ENCODE results near the gene MOB3A.
A peak's percentile ranks its signal among the peaks of the same experiment; 100 is the strongest.

Gene MOB3A

DNA sequence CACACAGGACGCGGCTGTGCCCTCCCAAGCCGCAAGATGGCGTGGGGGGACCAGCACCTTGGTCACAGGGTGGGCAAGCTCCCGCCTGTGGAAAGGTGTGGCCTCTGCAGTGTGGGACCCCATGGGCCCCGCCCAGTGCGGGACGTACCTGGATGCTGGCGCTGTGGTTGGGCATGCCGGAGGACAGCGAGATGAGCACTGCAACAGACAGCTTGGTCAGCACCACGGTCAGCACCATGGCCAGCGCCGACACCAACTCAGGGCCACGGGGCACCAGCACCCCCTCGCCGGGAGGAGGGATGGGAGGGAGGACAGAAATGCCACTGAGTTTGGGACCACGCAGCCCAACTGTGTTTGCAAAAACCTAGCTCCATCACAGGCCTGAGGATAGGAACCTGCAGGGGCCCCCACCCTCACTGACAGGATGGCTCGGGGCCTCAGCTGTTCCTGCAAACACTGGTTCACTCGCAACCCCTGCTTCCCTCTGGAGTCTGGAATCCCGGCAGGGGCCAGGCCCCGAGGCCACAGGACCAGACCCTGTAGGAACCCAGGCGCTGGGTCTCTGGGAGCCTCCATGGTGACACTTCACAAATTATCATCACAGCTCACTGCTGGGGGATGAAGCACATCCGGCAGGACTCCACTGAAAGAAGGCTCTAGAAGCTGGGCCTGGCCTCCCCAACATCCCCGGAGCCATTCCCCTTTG, 27.7 kb upstream of the MOB3A start:
- DNase-seq = no peak

DNA sequence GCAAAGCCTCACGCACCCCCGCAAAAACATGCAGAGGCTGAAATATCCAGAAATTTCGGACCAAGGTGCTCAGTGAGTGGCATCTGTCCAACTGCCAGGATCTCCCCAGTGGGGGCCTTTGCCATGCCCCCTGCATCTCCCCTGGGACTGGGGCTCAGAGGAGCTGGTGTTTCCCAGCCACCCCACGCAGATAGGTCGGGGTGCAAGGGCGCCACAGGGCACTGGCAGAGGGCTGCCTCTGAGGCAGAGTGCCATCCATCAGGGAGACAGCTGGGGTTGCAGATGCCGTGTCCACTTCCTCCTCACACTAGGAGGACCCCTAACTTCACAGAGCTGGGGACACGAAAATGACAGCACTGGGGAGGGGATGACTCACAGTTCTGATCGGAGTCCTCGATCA, 26.9 kb upstream of the MOB3A start:
- no peak for DNase-seq

GRCh38 chr19:2122251-2122650, 26.1 kb upstream of the MOB3A start:
- no peak for DNase-seq

- DNase-seq = no peak
Observed at GRCh38 chr19:2121416-2122051, 25.4 kb upstream of the MOB3A start.

DNA sequence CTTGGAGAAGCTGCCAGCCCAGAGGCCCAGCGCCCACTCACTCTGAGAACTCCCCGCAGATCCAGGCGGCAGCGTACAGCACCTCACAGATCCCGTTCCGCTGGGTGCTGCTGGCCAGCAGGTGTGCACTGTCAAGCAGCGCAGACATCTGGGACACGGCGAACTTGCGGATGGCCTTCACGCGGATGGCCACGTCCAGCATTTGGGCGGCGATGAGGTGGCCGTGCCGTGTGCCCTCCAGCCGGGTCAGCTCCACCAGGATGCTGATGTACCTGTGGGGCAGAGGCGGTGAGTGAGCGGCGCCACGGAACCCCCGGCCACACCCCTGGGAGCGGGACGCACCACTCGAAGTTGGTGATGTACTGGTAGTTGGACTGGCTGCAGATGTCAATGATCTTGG, 24.7 kb upstream of the MOB3A start:
- no peak for DNase-seq

GRCh38 chr19:2119921-2120785, 24.0 kb upstream of the MOB3A start:
- DNase-seq = no peak

GRCh38 chr19:2118438-2118837, 22.3 kb upstream of the MOB3A start:
- no peak for DNase-seq

DNA sequence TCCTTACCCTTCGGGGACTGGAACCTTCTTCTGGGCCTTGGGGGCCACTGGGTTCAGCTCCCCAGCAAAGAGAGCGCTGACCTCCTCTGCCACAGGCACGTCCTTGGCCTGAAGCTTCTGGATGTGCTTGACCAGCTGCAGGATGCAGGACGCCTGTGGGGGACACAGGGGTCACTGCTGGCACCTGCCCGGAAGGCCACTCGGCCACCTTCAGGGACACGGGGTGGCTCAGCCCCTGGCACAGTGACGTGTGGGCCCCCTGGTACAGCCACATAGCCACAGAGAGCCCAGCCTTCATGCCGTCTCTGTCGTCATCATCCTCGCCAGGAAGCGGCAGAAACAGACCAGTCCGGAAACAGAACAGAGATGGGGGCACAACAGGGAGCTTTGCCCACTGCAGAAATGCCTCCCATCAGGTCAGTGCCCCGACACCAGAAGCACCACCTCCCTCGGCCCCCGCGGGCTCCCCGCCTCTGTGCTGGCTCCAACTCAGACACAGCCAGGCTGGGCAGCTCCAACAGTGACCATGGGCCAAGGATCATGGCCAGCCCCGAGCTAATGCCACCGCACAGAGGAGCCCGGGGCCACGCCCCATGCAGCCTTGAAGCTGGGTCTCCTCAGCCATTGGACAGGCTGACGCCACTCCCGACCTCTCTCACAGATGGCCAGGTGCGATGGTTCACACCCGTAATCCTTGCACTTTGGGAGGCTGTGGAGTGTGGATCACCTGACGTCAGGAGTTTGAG, 21.3 kb upstream of the MOB3A start:
- DNase-seq = no peak

DNA sequence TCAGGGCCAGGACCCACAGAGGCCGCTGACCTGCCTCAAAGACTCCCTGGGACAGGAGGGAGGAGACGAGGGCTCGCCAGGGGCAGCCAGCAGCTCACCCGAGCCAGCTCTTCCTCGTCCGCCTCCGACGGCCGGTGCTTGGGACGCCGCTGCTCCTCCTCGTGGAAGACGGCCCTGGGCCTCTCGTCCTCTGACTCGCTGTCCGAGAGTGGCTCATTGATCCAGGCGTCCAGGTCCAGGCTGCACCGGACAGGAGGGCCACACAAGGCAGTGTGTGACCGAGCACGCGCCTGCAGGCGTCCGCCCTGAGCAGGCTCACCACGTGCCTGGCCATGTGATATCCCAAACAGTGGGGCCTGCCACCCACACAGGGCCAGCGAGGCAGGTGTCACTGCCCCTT, 20.4 kb upstream of the MOB3A start:
- DNase-seq = no peak

GRCh38 chr19:2115911-2116426, 19.8 kb upstream of the MOB3A start:
- no peak for DNase-seq

- no peak for DNase-seq
Observed at GRCh38 chr19:2115324-2115723, 19.2 kb upstream of the MOB3A start.

- no peak for DNase-seq
Observed at GRCh38 chr19:2114821-2115220, 18.7 kb upstream of the MOB3A start.

DNA sequence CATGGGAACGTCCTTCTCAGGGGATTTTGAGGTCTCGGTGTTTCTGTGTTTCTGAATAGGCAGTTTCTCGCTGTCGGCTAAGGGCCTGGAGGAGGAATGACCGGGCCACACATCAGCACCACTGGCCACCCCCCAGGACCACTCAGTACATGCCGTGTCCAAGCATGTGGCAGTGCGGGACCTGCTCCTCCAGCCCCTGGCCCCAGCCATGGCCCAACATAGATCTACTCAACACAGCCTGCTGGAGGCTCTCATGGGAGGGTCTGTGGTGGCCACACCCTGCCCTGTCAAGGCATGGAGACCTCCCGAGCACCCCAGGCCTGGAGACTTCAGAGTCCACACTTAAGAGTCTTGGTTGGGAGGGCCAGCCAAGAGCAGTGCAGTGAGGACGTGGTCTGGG, 18.1 kb upstream of the MOB3A start:
- no peak for DNase-seq

DNA sequence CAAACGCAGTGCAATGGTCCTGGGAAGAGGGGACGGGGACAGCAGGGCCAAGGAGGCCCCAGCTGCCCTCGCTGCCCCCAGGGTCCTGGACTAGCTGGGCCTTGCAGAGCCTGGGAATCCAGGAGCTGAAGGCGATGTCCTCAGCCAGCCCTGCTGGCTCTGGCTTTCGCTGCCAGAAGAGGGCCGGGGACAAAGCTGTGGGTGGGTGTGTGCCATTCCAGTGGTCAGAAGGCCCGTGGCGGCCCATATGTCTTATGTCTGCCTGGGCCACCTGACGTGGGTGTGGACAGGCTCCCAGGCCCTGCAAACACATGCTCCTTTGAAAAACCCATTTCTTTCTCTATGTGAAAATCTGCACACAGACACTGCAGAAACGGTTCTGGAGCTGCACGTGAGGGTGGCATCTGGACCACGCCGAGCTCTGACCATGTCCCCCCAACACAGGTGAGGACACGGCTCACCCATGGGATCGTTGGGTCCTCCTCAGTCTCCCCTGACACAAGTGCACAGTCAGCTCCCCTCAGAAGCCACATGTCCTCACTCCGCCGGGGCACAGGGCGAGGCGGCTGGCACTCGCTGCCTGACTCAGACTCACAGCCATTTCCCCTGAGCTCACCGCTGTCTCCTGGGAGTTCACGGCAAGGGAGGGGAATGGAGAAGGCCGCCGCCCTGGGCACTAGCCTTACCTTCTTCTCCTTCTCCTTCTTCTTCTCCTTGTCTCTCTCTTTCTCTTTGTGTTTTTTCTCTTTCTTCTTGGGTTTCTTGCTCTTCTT, 17.5 kb upstream of the MOB3A start:
- DNase-seq = no peak

GRCh38 chr19:2112516-2113320, 16.6 kb upstream of the MOB3A start:
- DNase-seq = peak in 1 of 2 donors; percentile 35

GRCh38 chr19:2111886-2112285, 15.8 kb upstream of the MOB3A start:
- no peak for DNase-seq

DNA sequence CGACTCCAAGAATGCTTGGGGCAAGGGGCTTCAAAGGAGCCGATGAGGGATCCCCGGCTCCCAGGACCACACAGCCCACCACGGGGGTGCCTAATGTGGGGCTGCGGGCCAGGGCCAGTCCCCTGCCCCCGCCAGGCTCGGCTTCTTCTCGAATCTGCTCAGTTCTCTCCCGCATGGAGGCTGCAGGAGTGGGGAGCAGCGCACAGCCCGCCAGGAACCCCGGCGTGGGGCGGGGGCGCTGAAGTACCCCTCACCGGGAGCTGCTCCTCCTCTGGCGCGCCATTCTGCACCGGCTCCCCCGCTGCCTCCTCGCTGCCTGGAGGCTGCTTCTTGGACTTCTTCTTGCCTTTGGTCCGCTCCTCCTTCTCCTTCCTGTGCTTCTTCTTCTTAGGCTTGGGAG, 15.3 kb upstream of the MOB3A start:
- DNase-seq = no peak

DNA sequence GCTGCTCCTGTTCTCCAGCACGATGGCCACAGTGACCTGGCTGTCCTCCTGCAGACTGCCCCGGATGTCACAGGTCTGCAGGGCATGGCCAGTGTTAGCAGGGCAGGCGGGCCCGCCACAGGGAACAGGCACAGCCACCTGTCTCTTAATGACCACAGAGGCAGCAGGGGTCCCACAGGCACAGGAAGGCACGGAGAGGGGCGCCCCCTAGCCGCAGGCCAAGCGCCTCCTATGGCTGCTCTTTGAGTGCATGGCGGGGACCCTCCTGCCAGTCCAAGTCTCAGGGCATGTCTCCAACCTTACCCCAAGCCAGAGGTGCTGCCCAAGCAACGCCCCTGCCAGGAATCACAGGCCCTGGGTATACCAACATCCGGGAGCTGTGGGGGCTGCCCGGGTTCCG, 14.7 kb upstream of the MOB3A start:
- DNase-seq = no peak

DNA sequence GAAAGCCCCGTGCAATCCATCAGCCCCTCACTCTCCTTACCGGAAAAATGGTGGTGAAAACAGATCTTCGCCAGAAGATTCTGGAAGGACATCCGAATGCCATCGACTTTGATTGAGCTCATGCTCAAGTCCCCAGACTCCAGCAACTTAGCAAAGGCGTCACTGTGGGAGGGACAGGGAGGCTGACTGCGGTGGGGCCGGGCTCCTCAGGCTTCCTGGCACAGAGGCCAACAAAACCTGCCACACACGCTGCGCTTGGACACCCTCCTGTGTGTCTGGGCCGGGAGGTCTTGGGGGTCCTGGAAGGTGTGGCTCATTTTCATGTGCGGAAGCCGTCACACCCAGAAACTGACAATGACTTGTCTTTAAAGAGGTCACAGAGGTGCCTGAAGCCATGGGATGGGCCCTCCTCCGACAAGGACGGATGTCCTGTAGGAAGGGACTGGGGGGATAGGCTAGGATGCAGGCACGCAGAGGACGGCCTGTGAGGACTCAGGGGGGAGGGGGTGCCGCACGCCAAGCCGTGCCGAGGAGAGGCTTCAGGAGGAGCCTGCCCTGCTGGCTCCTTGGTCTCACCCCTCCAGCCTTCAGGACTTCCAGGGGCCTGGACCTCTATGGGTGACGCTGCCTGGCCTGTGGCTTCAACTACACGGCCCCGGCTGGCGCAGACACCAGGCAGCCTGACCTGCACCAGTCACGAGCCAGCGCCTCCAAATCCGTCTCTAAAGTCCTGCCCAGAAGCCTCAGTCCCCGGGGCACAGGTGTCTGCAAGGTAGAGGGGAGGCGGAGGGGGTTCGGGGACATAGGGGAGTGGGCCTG, 13.1 kb upstream of the MOB3A start:
- no peak for DNase-seq

GRCh38 chr19:2108251-2109016, 12.3 kb upstream of the MOB3A start:
- DNase-seq = no peak

Measured in CD4-positive, alpha-beta T cell treated with Interleukin-4 for 1 hour (primary cell).